NCI-H345 treated with DMSO at 0.1 percent for 48 hours (cell line): Measurements from ENCODE around the gene ZNF654.
"Not testable (repeated sequence)": the region's sequence is repeated elsewhere in the genome, so short reads cannot be mapped to it uniquely, and the experiment has no call there.

Source experiments
- DNase-seq: peaks from one replicate; lab custom pipeline; 2025; ENCODE audit not compliant: unreplicated experiment; lab: John Stamatoyannopoulos, UW

Gene ZNF654

DNA sequence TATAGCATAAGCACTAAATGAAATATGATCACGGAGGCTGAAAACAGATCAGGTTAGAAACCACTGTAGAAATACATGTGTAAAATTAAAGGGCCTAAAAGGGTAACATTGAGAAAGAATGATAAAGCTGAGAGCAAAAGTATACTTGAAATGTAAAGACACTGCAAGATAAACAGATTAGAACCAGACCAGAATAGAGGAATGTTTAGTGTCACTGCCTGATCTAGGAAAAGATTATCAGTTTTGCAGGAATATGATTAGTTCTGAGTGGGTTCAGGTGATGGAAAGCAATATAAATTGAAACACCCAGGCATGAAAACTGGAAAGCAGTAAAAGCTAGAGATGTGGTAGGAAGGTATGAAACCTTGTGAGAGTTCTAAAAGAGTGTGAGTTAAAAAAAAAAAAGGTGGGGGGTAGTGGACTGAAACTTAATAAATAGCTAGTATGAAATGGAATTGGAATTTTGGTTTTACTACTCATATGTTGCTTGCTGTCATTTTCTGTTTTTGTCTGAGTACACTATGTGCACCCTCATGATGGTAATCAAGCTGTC is 74.7 kb downstream of the ZNF654 start:
- DNase-seq, result no peak

DNA sequence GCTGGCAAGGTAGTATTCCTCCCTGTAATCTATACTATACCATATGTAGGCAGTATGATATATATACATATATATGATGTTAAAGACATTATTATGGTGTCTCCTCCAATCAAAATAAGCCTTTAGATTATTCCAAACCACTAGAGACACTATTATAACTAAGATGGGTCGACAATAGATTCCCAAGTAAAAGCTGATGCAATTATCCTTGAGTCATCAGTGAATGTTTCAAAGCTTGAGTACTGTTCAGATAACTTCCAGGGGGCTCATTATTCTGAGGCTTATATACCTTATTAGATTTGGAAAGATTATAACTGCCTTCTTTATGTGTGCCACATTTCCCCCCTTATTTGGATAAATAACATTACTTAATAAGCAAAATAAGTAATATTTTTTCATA is 78.8 kb downstream of the ZNF654 start:
- DNase-seq, result no peak

DNA sequence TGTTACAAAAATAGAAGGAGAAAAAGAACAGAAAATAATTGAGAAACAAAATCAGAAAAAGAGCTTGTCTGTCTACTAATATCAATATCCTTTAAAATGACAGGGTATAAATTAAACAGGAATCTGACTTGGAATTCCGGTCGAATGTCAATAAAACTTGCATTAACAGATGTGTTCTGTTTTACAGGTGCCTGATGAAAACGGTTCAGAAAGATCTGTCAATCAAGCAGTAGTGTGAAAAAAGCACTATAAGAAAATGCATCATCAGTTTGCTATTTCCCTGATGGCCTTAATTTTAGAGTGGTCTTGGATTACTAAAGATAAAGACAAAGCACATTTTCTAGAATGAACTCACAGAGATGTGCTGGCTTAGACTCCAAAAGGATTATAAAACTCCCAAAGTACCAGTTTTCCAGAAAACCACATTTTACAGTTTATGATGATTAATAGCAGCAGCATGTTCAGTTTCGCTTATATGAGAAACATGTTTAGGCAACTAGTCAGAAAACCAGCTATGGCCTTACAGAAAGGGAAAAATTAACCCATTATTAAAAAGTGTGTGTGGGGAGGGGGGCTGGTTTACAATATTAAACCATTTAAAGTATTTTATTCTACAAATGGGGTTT is 82.5 kb downstream of the ZNF654 start:
- no peak for DNase-seq

DNA sequence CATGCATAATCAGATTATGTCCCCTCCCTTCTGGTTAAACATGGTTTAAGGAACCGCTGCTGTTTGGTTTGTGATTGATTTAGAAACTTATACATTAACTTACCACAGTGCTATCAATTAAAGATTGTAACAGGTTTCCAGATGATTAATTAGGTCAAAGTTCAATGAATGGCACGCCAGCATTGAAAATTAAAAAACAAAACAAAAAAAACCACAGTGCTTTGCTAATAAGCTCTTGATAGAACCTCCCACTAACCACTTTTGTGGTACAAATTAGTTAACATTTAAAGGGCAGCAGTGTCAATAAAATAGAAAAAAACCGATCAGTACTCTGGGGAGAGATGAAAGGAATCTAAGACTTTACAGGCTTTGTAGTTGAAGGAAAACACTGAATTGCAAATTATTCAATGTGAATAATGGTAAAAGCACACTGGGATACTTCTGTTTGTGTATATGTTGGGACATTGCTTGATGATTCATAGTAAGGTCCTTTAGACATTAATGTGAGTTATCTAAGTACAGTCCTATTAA is 83.1 kb downstream of the ZNF654 start:
- no peak for DNase-seq

DNA sequence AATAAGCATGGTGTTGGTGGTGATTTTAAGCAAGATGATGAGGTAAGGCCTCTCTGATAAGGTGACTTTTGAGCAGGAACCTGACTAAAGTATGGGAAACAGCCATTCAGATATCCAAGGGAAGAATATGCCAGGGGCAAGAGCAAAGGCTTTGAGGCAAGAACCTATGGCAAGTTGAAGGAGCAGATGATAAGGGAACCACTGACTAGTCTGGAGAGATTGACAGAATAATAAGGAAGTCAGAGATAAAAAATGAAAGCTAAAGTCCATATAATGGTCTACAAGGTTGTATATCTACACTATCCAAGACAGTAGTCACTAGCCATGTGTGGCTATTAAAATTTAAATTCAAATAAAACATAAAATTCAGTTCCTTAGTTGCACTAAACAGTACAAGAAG is 88.2 kb downstream of the ZNF654 start:
- DNase-seq, result no peak

DNA sequence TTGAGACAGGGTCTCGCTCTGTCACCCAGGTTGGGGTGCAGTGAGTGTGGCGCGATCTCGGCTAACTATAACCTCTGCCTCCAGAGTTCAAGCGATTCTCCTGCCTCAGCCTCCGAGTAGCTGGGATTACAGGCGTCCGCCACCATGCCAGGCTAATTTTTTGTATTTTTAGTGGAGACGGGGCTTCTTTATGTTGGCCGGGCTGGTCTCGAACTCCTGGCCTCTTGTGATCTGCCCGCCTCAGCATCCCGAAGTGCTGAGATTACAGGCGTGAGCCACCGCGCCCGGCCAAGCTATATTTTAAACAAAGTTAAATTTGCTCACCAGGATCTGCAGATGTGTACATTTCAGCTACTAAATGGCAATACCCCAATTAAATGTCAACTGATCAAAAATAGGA is 89.6 kb downstream of the ZNF654 start:
- no peak for DNase-seq

- no peak for DNase-seq
These were observed 90.0 kb downstream of the ZNF654 start for GRCh38 chr3:88149101-88149508.

GRCh38 chr3:88149509-88150362 is 90.7 kb downstream of the ZNF654 start, which contains the start of gene C3orf38:
Gene C3orf38 (plus strand): TSS chr3:88149959. CDS start chr3:88150053, 94 bp downstream.
- DNase-seq, result peak; percentile 72

DNA sequence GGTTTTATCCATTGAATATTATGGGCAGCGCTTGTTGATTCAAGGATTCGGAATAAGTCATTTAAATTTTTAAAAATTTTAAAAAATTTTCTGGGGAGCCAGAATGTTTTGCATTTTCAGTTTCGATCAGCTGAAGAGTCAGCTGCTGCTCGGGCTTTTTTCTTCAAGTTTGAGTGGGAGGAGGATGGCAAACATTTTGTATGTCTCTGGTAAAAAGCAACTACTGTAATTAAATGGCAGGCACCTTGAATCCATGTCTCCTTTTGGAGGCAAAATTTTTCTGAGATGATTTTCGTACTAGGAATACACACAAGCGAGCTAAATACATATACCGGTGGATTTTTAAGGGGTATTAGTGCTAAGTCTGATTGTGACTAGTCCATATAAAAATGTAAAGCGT is 91.3 kb downstream of the ZNF654 start:
- no peak for DNase-seq

- DNase-seq, result no peak
These were observed 91.8 kb downstream of the ZNF654 start for GRCh38 chr3:88150806-88151205.

- no peak for DNase-seq
These were observed 92.3 kb downstream of the ZNF654 start for GRCh38 chr3:88151358-88151757.

DNA sequence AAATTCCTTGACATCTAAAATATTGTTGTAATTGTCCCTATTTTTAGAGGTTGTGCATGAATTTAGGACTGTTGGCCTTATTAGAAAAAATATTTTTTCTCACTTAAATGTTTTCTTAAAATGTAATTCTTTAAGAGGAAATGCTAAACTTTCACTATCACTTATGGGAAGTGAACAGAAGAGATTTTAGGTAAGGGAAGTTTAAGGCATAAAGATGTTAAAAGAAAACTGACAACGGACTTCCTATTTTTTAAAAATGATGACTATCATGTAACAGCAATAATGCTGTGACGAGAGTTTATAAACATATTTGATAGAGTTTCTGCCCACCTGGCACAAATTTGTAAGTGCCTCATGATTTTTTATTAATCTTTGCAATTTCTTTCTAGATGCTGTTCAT is 93.8 kb downstream of the ZNF654 start:
- DNase-seq, result no peak

- DNase-seq, result no peak
These were observed 107.4 kb downstream of the ZNF654 start for GRCh38 chr3:88166419-88166971.

DNA sequence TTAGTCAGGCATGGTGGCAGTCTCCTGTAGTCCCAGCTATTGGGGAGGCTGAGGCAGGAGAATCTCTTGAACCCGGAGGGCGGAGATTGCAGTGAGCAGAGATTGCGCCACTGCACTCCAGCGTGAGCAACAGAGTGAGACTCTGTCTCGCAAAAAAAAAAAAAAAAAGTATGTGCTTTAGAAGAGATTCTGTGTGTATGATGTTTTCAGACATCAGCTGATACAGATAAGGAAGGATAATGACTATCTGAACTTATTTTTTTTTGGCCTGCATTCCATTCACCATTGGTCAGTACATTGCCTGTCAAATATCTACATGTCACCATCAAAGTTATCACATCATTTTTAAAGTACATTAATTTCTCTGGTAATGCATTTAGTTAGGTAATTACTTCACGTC is 108.1 kb downstream of the ZNF654 start:
- DNase-seq, result no peak

DNA sequence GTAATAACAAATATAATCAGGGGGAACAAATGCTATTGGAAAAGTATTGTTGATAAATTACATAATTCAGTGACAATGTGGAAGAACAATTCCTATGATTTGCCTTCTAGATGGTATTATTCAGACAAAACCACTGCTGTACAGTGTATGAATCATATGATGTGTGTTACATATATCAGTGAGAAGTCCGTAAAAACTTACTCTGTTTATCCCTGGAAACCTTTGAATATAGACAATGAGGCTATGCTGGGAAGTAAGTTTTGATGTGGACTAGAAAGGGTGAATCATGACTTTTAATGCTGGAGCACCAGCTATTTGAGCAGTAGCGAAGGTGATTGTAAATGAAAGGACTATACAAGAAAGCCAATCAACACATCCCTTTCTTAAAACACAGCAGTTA is 108.6 kb downstream of the ZNF654 start:
- DNase-seq, result no peak

GRCh38 chr3:88168171-88168570 is 109.1 kb downstream of the ZNF654 start:
- DNase-seq, result no peak

GRCh38 chr3:88180398-88180999 is 121.4 kb downstream of the ZNF654 start:
- no peak for DNase-seq

GRCh38 chr3:88182165-88182918 is 123.3 kb downstream of the ZNF654 start:
- DNase-seq, result not testable (repeated sequence)

GRCh38 chr3:88188436-88188835 is 129.4 kb downstream of the ZNF654 start:
- DNase-seq, result no peak

- no peak for DNase-seq
These were observed 130.3 kb downstream of the ZNF654 start for GRCh38 chr3:88189361-88189810.
